Effector memory CD4-positive, alpha-beta T cell (primary cell): ENCODE data around the gene MAN2A2.

Source experiments
- DNase-seq, 3 donors: peaks; one replicate each; pipeline ENCODE4 v3.0.0-alpha.2; 2020
- H3K27ac ChIP-seq: 2 replicates; pipeline ENCODE4 v1.7.0; 2013; ENCODE audit warnings: mild to moderate bottlenecking, low read length, moderate library complexity; ENCODE audit not compliant: insufficient read depth, poor library complexity, severe bottlenecking
- H3K27me3 ChIP-seq: replicated peaks from 2 replicates; pipeline ENCODE4 v1.7.0; 2013; ENCODE audit warnings: mild to moderate bottlenecking, low read length; ENCODE audit not compliant: insufficient read depth, control insufficient read depth, poor library complexity, severe bottlenecking
- H3K36me3 ChIP-seq: 2 replicates; pipeline ENCODE4 v1.7.0; 2013; ENCODE audit warnings: mild to moderate bottlenecking, low read length, moderate library complexity; ENCODE audit not compliant: control insufficient read depth, insufficient read depth
- H3K4me1 ChIP-seq: 2 replicates; pipeline ENCODE4 v1.7.0; 2013; ENCODE audit warnings: low read length, mild to moderate bottlenecking; ENCODE audit not compliant: control insufficient read depth, insufficient read depth, poor library complexity, severe bottlenecking
- H3K4me3 ChIP-seq: 2 replicates; pipeline ENCODE4 v1.7.0; 2013; ENCODE audit warnings: low read length, low read depth, mild to moderate bottlenecking; ENCODE audit not compliant: insufficient read depth, poor library complexity, severe bottlenecking
- H3K9me3 ChIP-seq: 2 replicates; pipeline ENCODE4 v1.7.0; 2013; ENCODE audit warnings: mild to moderate bottlenecking, low read length, moderate library complexity; ENCODE audit not compliant: control insufficient read depth

MAN2A2 gene

DNA sequence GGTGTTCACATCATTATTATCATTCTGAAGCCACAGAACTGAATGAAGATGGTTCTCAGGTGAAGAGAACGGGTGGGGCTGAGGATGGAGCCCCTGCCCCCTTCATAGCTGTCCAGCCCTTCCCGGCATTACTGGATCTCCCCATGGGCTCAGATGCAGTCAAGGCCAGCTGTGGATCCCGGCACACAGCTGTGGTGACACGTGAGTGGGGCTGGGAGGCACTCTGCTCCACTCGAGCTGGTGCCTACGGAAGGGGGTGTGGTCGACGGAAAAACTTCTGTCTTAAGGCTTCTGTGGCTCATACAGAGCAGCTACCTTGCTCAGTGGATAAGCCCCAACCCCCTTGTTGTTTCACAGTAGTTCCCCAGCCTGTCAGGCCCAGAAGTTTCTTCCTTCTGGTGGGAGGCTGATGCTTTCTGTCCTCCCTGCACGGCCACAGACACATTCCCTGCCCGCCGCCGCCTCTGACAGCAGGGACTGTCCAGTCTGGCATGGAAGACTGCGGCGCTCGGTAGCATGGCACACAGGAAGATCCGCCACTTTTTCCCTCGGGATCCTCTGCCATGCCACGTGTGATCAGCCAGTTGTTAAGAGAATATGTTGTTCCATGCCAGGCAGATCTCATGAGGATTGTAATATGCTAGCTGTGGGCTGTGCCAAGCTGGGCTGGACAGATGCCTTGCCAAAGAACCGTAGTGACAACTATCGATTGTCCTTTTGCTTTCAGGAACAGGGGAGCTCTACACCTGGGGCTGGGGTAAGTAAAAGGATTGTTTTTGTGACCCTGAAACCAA, 57.4 kb downstream of the MAN2A2 start:
- no peak for DNase-seq
- Histone ChIP-seq H3K4me1 (peaks cover 12% of the 10 kb centered on the region), H3K27ac (no peak overlapping the region), H3K36me3 (peaks cover 9% of the 10 kb centered on the region), H3K27me3 (no peaks in the 10 kb centered on the region), H3K4me3 (no peak overlapping the region), H3K9me3 (no peaks in the 10 kb centered on the region)

DNA sequence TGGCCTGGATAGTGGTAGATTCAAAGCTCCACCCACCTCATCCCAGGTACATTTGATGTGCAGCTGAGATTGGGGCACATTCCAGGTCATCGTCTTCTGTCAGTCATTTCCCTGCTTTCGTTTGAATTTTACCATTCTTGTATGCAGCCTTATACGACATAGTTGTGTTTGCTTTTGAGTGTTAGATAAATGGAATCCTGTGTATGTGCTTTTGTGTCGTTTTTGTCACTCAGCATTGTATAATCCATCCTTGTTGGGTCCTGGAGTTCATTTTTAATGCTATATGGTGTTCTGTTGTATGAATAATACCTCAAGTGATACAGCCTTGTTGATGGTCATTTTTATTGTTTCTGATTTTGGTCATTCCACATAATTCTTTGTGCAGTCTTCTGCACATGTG, 58.9 kb downstream of the MAN2A2 start:
- DNase-seq, result no peak
- peaks cover 9% of the 10 kb centered on the region for H3K36me3 ChIP-seq
- H3K27me3 ChIP-seq, result no peaks in the 10 kb centered on the region

DNA sequence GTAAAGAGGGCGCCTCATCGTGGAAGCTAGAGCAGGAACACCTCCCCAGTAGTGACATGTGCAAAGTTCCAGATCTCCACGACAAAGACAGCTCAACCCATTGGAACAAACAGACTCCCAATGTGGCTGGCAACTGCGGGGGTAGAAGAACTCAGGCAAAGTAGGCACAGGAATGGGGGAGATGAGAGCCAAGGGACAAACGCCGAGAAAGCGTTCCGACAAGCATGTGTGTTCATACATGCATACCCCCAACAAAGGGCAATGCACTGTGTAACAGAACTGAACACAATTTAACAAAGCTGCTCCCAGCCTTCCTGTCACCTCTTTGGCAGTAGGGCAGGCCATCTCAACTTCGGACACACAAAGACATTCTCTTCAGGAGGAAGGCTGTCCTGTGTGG, 63.2 kb downstream of the MAN2A2 start:
- no peaks in the 10 kb centered on the region for H3K27me3 ChIP-seq
- no peak overlapping the region for H3K4me3 ChIP-seq
- no peaks in the 10 kb centered on the region for H3K4me1 ChIP-seq
- no peak overlapping the region for H3K27ac ChIP-seq
- DNase-seq, result no peak
- H3K36me3 ChIP-seq, result peaks cover 1% of the 10 kb centered on the region
- H3K9me3 ChIP-seq, result no peaks in the 10 kb centered on the region

More for the DNA sequence above, 58.9 kb downstream of the MAN2A2 start:
- Histone ChIP-seq H3K4me1 (no peaks in the 10 kb centered on the region), H3K4me3 (no peak overlapping the region), H3K27ac (no peak overlapping the region), H3K9me3 (no peaks in the 10 kb centered on the region)

DNA sequence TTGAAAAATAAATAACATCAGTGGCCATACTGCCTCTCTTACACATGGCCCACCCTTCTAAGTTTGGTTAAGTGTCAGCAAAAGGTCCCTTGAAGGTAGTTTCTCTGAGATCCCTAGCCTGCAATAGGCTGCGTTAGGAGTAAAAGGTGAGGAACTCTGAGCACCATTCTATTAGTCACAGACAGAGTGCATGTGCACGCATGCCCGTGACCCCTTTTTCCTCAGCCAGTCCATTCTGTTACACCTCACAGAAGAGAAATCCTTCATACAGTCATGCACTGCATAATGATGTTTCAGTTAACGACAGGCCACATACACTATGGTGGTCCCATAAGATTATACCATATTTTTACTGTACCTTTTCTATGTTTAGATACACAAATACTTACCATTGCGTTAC, 64.1 kb downstream of the MAN2A2 start:
- no peaks in the 10 kb centered on the region for H3K36me3 ChIP-seq
- no peak overlapping the region for H3K27ac ChIP-seq
- no peaks in the 10 kb centered on the region for H3K27me3 ChIP-seq
- no peaks in the 10 kb centered on the region for H3K4me1 ChIP-seq
- no peak overlapping the region for H3K4me3 ChIP-seq
- H3K9me3 ChIP-seq, result no peaks in the 10 kb centered on the region
- no peak for DNase-seq

DNA sequence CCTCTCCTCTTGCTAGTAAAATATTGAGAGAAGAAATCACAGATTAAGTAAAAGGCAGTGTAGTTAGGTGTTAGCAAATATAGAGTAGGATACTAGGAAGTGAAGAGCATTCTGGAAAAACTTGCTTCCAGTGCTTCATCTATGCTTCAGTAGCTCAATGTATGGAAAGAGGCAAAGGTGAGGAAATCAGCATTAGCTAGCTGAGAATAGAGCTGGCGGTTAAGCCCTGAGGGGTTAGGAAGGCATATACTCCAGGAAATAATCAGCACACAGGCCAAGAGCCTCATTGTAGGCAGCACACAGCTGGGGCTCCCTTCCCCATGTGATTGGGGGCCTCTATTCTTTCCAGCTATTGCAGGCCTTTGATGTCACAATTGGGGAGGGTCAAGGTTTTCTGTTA, 65.3 kb downstream of the MAN2A2 start:
- DNase-seq, result no peak
- Histone ChIP-seq H3K9me3 (no peaks in the 10 kb centered on the region), H3K4me1 (no peaks in the 10 kb centered on the region), H3K36me3 (no peaks in the 10 kb centered on the region), H3K27ac (no peak overlapping the region), H3K27me3 (no peaks in the 10 kb centered on the region), H3K4me3 (no peak overlapping the region)

DNA sequence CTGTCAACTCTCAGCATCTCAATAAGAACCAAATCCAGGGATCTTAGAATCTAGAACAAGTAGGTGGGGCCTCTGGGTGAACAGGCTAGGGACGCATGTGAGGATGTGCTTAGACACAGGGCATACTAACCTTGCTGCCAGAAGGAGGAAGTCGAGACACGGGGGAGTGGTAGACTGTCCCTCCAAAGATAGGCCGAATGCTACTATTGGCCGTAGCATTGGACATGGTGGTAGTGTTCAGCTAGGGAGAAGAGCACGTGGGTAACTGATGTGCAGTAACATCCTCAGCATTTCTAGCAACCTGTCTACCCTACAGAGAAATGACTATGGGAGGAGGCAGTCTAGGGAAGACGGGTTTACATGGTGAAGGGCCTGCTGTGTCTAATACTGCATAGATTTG, 67.2 kb downstream of the MAN2A2 start:
- DNase-seq, result no peak
- Histone ChIP-seq H3K27me3 (no peaks in the 10 kb centered on the region), H3K9me3 (no peaks in the 10 kb centered on the region), H3K4me3 (no peak overlapping the region), H3K27ac (no peak overlapping the region), H3K36me3 (no peaks in the 10 kb centered on the region), H3K4me1 (no peaks in the 10 kb centered on the region)

DNA sequence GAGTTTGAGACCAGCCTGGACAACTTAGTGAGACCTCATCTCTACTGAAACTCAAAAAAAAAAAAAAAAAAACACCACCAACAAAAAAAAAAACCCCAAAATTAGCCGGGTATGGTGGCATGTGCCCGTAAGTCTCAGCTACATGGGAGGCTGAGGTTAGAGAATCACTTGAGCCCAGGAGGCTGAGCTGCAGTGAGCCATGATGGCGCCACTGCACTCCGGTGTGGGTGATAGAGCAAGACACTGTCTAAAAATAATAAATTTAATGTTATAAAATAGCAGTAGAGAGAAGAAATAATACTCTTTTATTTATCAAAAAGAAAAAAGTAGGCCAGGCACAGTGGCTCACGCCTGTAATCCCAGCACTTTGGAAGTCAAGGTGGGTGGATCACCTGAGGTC, 69.0 kb downstream of the MAN2A2 start:
- H3K4me3 ChIP-seq, result no peak overlapping the region
- no peaks in the 10 kb centered on the region for H3K4me1 ChIP-seq
- H3K27me3 ChIP-seq, result no peaks in the 10 kb centered on the region
- H3K36me3 ChIP-seq, result no peaks in the 10 kb centered on the region
- no peak for DNase-seq
- H3K27ac ChIP-seq, result no peak overlapping the region
- no peaks in the 10 kb centered on the region for H3K9me3 ChIP-seq
